ENCODE results near the gene PLXNA4.
"Not testable (repeated sequence)": the region's sequence is repeated elsewhere in the genome, so short reads cannot be mapped to it uniquely, and the experiment has no call there.

Gene PLXNA4

GRCh38 chr7:132394283-132395198 lies 181.7 kb downstream of the PLXNA4 start:
- no peaks in the 10 kb centered on the region for H3K36me3 Mint-ChIP-seq
- H3K9me3 Mint-ChIP-seq: no peaks in the 10 kb centered on the region
- H3K27ac Mint-ChIP-seq: no peak overlapping the region
- H3K27me3 Mint-ChIP-seq: peaks cover 9% of the 10 kb centered on the region
- H3K4me3 Mint-ChIP-seq: no peak overlapping the region
- no peaks in the 10 kb centered on the region for H3K4me1 Mint-ChIP-seq
- ATAC-seq: no peak

- H3K27me3 Mint-ChIP-seq: peaks cover 9% of the 10 kb centered on the region
- H3K4me3 Mint-ChIP-seq: no peak overlapping the region
- no peaks in the 10 kb centered on the region for H3K9me3 Mint-ChIP-seq
- no peak for ATAC-seq
- no peak overlapping the region for H3K27ac Mint-ChIP-seq
- no peaks in the 10 kb centered on the region for H3K4me1 Mint-ChIP-seq
- no peaks in the 10 kb centered on the region for H3K36me3 Mint-ChIP-seq
Measured at GRCh38 chr7:132393789-132394261, 182.4 kb downstream of the PLXNA4 start.

GRCh38 chr7:132392713-132393112 lies 183.6 kb downstream of the PLXNA4 start:
- ATAC-seq: no peak
- H3K4me3 Mint-ChIP-seq: no peak overlapping the region
- H3K4me1 Mint-ChIP-seq: no peaks in the 10 kb centered on the region
- H3K36me3 Mint-ChIP-seq: no peaks in the 10 kb centered on the region
- no peak overlapping the region for H3K27ac Mint-ChIP-seq
- peaks cover 9% of the 10 kb centered on the region for H3K27me3 Mint-ChIP-seq
- no peaks in the 10 kb centered on the region for H3K9me3 Mint-ChIP-seq

GRCh38 chr7:132390705-132391104 lies 185.6 kb downstream of the PLXNA4 start:
- Mint-ChIP-seq H3K4me3 (no peak overlapping the region), H3K27ac (no peak overlapping the region), H3K4me1 (no peaks in the 10 kb centered on the region), H3K27me3 (peaks cover 9% of the 10 kb centered on the region), H3K9me3 (no peaks in the 10 kb centered on the region), H3K36me3 (no peaks in the 10 kb centered on the region)
- no peak for ATAC-seq

- ATAC-seq, H3K27me3 Mint-ChIP-seq, H3K27ac Mint-ChIP-seq: not testable (repeated sequence)
Measured at GRCh38 chr7:132390049-132390448, 186.2 kb downstream of the PLXNA4 start.

GRCh38 chr7:132388688-132389087 lies 187.6 kb downstream of the PLXNA4 start:
- H3K9me3 Mint-ChIP-seq: no peaks in the 10 kb centered on the region
- H3K4me3 Mint-ChIP-seq: no peak overlapping the region
- ATAC-seq: no peak
- H3K36me3 Mint-ChIP-seq: no peaks in the 10 kb centered on the region
- H3K27ac Mint-ChIP-seq: no peak overlapping the region
- H3K27me3 Mint-ChIP-seq: no peaks in the 10 kb centered on the region
- no peaks in the 10 kb centered on the region for H3K4me1 Mint-ChIP-seq

More at GRCh38 chr7:132390049-132390448, 186.2 kb downstream of the PLXNA4 start:
- not testable (repeated sequence) for H3K4me3 Mint-ChIP-seq, H3K9me3 Mint-ChIP-seq, H3K4me1 Mint-ChIP-seq, H3K36me3 Mint-ChIP-seq

GRCh38 chr7:132387596-132387995 lies 188.7 kb downstream of the PLXNA4 start:
- no peak for ATAC-seq
- Mint-ChIP-seq H3K36me3 (no peaks in the 10 kb centered on the region), H3K9me3 (no peaks in the 10 kb centered on the region), H3K27me3 (no peaks in the 10 kb centered on the region), H3K4me1 (no peaks in the 10 kb centered on the region), H3K27ac (no peak overlapping the region), H3K4me3 (no peak overlapping the region)

- Mint-ChIP-seq H3K27ac (no peak overlapping the region), H3K36me3 (no peaks in the 10 kb centered on the region), H3K4me3 (no peak overlapping the region), H3K4me1 (no peaks in the 10 kb centered on the region), H3K27me3 (no peaks in the 10 kb centered on the region), H3K9me3 (no peaks in the 10 kb centered on the region)
- ATAC-seq: no peak
Measured at GRCh38 chr7:132386201-132386681, 190.0 kb downstream of the PLXNA4 start.

GRCh38 chr7:132383962-132384361 lies 192.3 kb downstream of the PLXNA4 start:
- no peak overlapping the region for H3K4me3 Mint-ChIP-seq
- no peaks in the 10 kb centered on the region for H3K9me3 Mint-ChIP-seq
- ATAC-seq: no peak
- H3K27ac Mint-ChIP-seq: no peak overlapping the region
- no peaks in the 10 kb centered on the region for H3K4me1 Mint-ChIP-seq
- no peaks in the 10 kb centered on the region for H3K36me3 Mint-ChIP-seq
- H3K27me3 Mint-ChIP-seq: no peaks in the 10 kb centered on the region

GRCh38 chr7:132381742-132382472 lies 194.4 kb downstream of the PLXNA4 start:
- H3K36me3 Mint-ChIP-seq: no peaks in the 10 kb centered on the region
- ATAC-seq: no peak
- H3K4me1 Mint-ChIP-seq: no peaks in the 10 kb centered on the region
- H3K27ac Mint-ChIP-seq: no peak overlapping the region
- H3K4me3 Mint-ChIP-seq: no peak overlapping the region
- no peaks in the 10 kb centered on the region for H3K9me3 Mint-ChIP-seq
- H3K27me3 Mint-ChIP-seq: no peaks in the 10 kb centered on the region

GRCh38 chr7:132380059-132380458 lies 196.2 kb downstream of the PLXNA4 start:
- H3K4me1 Mint-ChIP-seq: no peaks in the 10 kb centered on the region
- no peak overlapping the region for H3K27ac Mint-ChIP-seq
- H3K27me3 Mint-ChIP-seq: no peaks in the 10 kb centered on the region
- H3K9me3 Mint-ChIP-seq: no peaks in the 10 kb centered on the region
- H3K4me3 Mint-ChIP-seq: no peak overlapping the region
- ATAC-seq: no peak
- H3K36me3 Mint-ChIP-seq: no peaks in the 10 kb centered on the region

GRCh38 chr7:132379292-132379691 lies 197.0 kb downstream of the PLXNA4 start:
- Mint-ChIP-seq H3K27me3 (no peaks in the 10 kb centered on the region), H3K9me3 (no peaks in the 10 kb centered on the region), H3K27ac (no peak overlapping the region), H3K36me3 (no peaks in the 10 kb centered on the region), H3K4me3 (no peak overlapping the region), H3K4me1 (no peaks in the 10 kb centered on the region)
- no peak for ATAC-seq

GRCh38 chr7:132377703-132378584 lies 198.3 kb downstream of the PLXNA4 start:
- Mint-ChIP-seq H3K4me1 (no peaks in the 10 kb centered on the region), H3K27me3 (no peaks in the 10 kb centered on the region), H3K9me3 (no peaks in the 10 kb centered on the region), H3K36me3 (no peaks in the 10 kb centered on the region), H3K4me3 (no peak overlapping the region), H3K27ac (no peak overlapping the region)
- no peak for ATAC-seq

- ATAC-seq: no peak
- Mint-ChIP-seq H3K4me1 (no peaks in the 10 kb centered on the region), H3K4me3 (no peak overlapping the region), H3K27ac (no peak overlapping the region), H3K27me3 (no peaks in the 10 kb centered on the region), H3K36me3 (no peaks in the 10 kb centered on the region), H3K9me3 (no peaks in the 10 kb centered on the region)
Measured at GRCh38 chr7:132377015-132377414, 199.3 kb downstream of the PLXNA4 start.

All from stimulated activated memory B cell treated with anti-CD40 and anti-IgM and Interleukin-4, amounts not matched to agents 10 μg/mL and 1 μg/mL and 100 μg/mL, for 72 hours (primary cell).